A673 (cell line): ENCODE results near the gene ATP2C1.

Experiments
- CTCF ChIP-seq: fragments of 300-800, 200-600 bp; sonication (generic); conservative IDR thresholded peaks from 2 replicates; pipeline ENCODE4 v1.5.1; 2017; ENCODE audit warnings: low read depth, mild to moderate bottlenecking, antibody characterized with exemption, low read length, moderate library complexity, mixed read lengths
- EZH2 ChIP-seq: fragments of 200-600 bp; sonication (generic); IDR thresholded peaks from 2 replicates; pipeline ENCODE4 v1.6.1; 2017; ENCODE audit warnings: borderline replicate concordance, low read depth, mild to moderate bottlenecking, mixed read lengths, antibody characterized with exemption, low read length; ENCODE audit not compliant: poor library complexity, severe bottlenecking

- no peak for TF ChIP-seq EZH2
- TF ChIP-seq CTCF = no peak
Observed at GRCh38 chr3:130956721-130957120, 62.8 kb downstream of the ATP2C1 start.
